ENCODE measurements around the gene ZNF493. TPM values are rescaled to one million over a fixed set of nuclear protein-coding genes. Genes with fewer than 3 reads are reported as not detected.

Gene ZNF493
- polyA plus RNA-seq, 2 of the 4 experiments (the other 2 are of a cell fraction) = 0.10 to 0.53 TPM

GRCh38 chr19:21462540-21462939 is 65.6 kb downstream of the ZNF493 start:
- Histone ChIP-seq H3K9me3 (no peaks in the 10 kb centered on the region; the same call in 2 of the 3 replicates), H3K4me3 (no peak overlapping the region), H3K4me1 (no peaks in the 10 kb centered on the region), H3K4me2 (no peak overlapping the region), H3K27ac (no peak overlapping the region)
- ATAC-seq = no peak
- ChIA-PET CTCF (no interaction called here), POLR2A (no interaction called here)
- TF ChIP-seq MYC (IDR thresholded peaks at IDR 0.05; ENCODE audit: borderline replicate concordance, low read length) (no peak), ZC3H11A (IDR thresholded peaks at IDR 0.05) (no peak), TFCP2L1 (CRISPR knock-in tag; IDR thresholded peaks at IDR 0.05) (no peak), CBX8 (IDR thresholded peaks at IDR 0.05) (no peak), ZFP36 (IDR thresholded peaks at IDR 0.05; ENCODE audit: borderline replicate concordance, partially characterized antibody) (no peak)
- no peak for FAIRE-seq
- WGBS (ENCODE audit: missing lambda C conversion rate) = 59% methylated on average over 16 of the region's 16 CpGs
- no peak for DNase-seq (ENCODE audit: low read depth in 1 of 2, low spot score in 1 of 2)

- Histone ChIP-seq H3K4me3 (no peak overlapping the region), H3K4me2 (no peak overlapping the region), H3K9me3 (no peaks in the 10 kb centered on the region; the same call in 2 of the 3 replicates), H3K4me1 (no peaks in the 10 kb centered on the region), H3K27ac (no peak overlapping the region)
- TF ChIP-seq EP300 (IDR thresholded peaks at IDR 0.05) (no peak), RCOR1 (IDR thresholded peaks at IDR 0.05; ENCODE audit: low read depth, low read length) (no peak), HES2 (IDR thresholded peaks at IDR 0.05) (no peak), CEBPB (IDR thresholded peaks at IDR 0.05) (no peak), CBX8 (IDR thresholded peaks at IDR 0.05) (no peak), ZNF302 (CRISPR knock-in tag; IDR thresholded peaks at IDR 0.05) (no peak), JUNB (IDR thresholded peaks at IDR 0.05) (no peak), FOXS1 (CRISPR knock-in tag; IDR thresholded peaks at IDR 0.05) (no peak), PBX3 (IDR thresholded peaks at IDR 0.05) (no peak), ZSCAN20 (CRISPR knock-in tag; IDR thresholded peaks at IDR 0.05) (no peak), RARB (CRISPR knock-in tag; IDR thresholded peaks at IDR 0.05) (no peak), HEYL (CRISPR knock-in tag; IDR thresholded peaks at IDR 0.05) (no peak), CTCF (IDR thresholded peaks at IDR 0.05) (no peak)
- no peak for FAIRE-seq
- 37% methylated on average over 13 of the region's 38 CpGs for WGBS (ENCODE audit: missing lambda C conversion rate)
- POLR2A ChIA-PET = no interaction called here
- no peak for DNase-seq (ENCODE audit: low read depth in 1 of 2, low spot score in 1 of 2)
- CTCF ChIA-PET = no interaction called here
- ATAC-seq = no peak
These were observed 66.6 kb downstream of the ZNF493 start for GRCh38 chr19:21463449-21464105.

- FAIRE-seq = no peak
- TF ChIP-seq SREBF2 (IDR thresholded peaks at IDR 0.05) (no peak), FOXS1 (CRISPR knock-in tag; IDR thresholded peaks at IDR 0.05) (no peak), ELK1 (IDR thresholded peaks at IDR 0.05; ENCODE audit: low read depth, low read length) (no peak), KDM5A (IDR thresholded peaks at IDR 0.05) (no peak), CBX8 (IDR thresholded peaks at IDR 0.05) (no peak), BCL3 (IDR thresholded peaks at IDR 0.05) (no peak)
- Histone ChIP-seq H3K27ac (no peak overlapping the region), H3K4me1 (no peaks in the 10 kb centered on the region), H3K4me3 (no peak overlapping the region), H3K9me3 (no peaks in the 10 kb centered on the region), H3K4me2 (no peak overlapping the region)
- 14% methylated on average over 3 of the region's 8 CpGs for WGBS (ENCODE audit: missing lambda C conversion rate)
- CTCF ChIA-PET = no interaction called here
- DNase-seq (ENCODE audit: low read depth in 1 of 2, low spot score in 1 of 2) = no peak
- POLR2A ChIA-PET = no interaction called here
- ATAC-seq = no peak
These were observed 69.7 kb downstream of the ZNF493 start for GRCh38 chr19:21466627-21467026.

Measured in A549 (cell line).